Right forelimb (tissue), 1 donor: ENCODE data around the gene TMEM170A.
A peak's percentile ranks its signal among the peaks of the same experiment; 100 is the strongest.

Experiments used
- DNase-seq: peaks from one replicate; pipeline ENCODE4 v3.0.0-alpha.2; 2018

Gene TMEM170A, protein sequence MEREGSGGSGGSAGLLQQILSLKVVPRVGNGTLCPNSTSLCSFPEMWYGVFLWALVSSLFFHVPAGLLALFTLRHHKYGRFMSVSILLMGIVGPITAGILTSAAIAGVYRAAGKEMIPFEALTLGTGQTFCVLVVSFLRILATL

DNA sequence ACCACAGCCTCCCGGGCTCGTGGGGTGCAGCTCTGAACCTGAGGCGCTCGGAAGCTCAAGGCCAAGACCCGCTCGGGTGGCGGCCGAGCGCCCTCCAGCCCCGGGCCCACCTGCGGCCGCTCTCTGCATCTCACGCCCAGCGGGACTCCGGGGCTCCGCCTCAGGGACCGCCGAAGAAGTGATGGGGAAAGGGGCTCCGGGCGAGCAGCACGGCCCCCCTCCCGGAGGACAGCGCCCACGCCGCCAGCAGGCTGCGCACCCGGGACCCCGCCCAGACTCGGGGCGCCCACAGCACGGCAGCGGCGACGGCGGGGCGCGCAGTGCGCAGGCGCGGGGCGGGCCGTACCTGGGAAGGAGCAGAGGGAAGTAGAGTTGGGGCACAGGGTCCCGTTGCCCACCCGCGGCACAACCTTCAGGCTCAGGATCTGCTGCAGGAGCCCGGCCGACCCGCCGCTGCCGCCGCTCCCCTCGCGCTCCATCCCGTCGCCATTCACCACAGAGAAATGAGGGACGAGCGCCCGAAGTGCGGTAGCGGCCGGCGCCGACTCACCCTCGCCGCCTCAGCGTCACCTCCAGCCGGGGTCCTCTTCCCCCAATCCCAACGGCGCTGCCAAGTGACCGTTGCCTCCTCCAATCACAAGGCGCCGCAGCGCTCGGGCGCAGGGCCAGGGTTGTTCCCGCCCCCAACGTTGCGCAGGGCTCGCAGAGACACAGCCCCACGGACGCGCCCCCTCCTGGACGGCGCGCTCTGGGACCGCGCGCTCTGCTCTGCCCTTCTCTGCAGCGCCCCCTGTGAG, at the start of gene TMEM170A:
Gene TMEM170A, minus strand, starts transcription at position 568 of the 797 bp plus-strand sequence. Its CDS starts 89 bp downstream, at position 479.
- DNase-seq: peak; percentile 100

DNA sequence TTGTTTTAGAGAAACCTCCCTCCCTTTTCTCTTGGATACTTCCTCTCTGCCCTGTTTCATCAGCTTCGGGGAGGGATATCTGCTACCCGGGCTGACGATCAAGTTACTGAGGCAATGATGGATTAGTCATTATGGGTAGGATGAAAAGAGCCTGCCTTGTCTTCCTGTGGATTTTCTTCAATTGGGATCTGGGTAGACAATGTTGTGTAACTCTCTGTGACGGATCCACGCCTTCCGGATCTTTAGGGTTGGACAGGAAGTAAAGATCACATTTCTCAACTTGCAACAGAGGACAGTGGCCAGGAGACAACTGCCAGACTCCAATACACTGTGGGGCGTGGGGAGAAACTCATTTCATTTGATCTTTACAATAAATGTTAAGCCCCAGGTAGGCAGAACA, 42.1 kb upstream of the TMEM170A start:
- no peak for DNase-seq

DNA sequence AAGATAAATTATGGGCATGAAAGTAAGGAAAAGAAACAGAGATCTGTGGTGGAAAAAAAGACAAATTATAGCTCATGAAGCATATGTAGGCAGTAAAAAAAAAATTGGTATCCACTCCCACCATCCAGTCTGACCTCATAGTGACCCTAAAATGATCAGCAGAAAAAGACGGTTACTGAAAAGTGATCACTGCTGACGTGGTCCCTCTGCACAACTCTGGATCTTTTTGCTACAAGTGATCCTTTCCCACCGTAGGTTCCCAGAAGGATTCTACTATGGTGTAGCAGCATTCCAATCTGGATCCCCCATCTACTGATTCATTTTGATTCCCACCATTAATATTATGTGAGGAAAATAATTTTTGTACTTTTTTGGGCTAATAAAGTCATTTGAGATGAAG, 41.6 kb upstream of the TMEM170A start:
- DNase-seq: no peak

DNA sequence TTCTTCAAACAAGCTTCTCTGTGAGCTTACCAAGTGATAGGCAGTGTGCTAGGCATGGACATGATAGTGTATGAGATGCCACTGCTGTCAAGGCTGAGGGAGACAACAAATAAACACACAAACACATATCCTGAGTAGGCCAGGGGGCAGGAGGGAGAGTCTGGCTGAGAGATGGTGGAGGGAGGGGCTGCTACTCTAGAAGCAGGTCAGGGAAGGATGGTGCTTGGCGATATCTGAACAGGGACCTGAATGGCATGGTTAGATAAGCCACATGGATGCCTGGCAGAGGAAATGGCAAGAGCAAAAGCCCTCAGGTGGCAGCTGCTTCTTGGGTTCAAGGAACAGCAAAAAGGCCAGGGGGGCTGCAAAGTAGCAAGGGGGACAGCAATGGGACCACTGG, 39.3 kb upstream of the TMEM170A start:
- DNase-seq: no peak

DNA sequence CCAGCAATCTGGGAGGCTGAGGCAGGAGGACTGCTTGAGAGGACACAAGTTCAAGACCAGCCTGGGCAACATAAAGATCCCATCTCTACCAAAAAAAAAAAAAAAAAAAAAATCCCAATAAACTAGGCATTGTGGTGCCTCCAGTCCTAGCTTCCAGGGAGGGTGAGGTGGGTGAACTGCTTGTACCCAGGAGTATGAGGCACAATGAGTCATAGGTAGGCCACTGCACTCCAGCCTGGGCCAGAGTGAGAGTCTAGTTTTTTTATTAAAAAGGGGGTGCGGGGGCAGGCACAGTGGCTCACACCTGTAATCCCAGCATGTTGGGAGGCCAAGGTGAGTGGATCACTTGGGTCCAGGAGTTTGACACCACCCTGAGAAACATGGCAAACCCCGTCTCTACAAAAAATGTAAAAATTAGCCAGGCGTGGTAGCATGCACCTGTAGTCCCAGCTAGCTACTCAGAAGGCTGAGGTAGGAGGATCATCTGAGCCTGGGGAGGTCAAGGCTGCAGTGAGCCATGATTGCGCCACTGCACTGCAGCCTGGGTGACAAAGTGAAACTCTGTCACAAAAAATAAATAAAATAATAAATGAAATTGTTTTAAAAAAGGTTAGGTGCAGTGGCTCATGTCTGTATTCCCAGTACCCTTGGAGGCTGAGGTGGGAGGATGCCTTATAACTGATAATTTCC, 38.6 kb upstream of the TMEM170A start:
- DNase-seq: no peak

- DNase-seq: peak; percentile 61
Measured at GRCh38 chr16:75501820-75502219, 37.3 kb upstream of the TMEM170A start.

GRCh38 chr16:75501359-75501758, 36.9 kb upstream of the TMEM170A start:
- no peak for DNase-seq

- peak; percentile 81 for DNase-seq
Measured at GRCh38 chr16:75498605-75499322, 34.3 kb upstream of the TMEM170A start.

GRCh38 chr16:75497558-75497957, 33.1 kb upstream of the TMEM170A start:
- DNase-seq: no peak

- peak; percentile 77 for DNase-seq
Measured at GRCh38 chr16:75495076-75495674, 30.7 kb upstream of the TMEM170A start, which contains the start of gene CHST6. Gene CHST6, minus strand, starts transcription at chr16:75495441. Its CDS starts 15,613 bp downstream, at chr16:75479828.

- peak; percentile 64 for DNase-seq
Measured at GRCh38 chr16:75494661-75495075, 30.2 kb upstream of the TMEM170A start.

DNA sequence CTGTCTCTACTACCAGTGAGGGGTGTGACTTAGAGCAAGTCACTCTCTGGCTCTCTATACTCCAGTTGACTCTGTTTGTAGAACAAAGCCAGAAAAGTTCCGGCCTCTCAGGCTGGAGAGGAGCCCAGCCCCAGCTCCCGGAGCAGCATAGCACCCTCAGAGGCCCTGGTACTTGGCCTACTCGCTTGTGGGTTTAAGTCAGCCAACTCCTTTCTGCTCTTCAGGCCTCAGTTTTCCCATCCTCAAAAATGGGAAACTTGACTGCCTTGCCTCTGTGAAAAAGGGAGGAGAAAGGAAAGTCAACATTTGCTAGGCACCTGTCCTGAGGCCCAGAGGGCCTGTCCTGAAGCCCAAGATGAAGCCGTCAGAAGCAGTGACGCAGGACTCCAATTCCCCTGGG, 29.7 kb upstream of the TMEM170A start:
- DNase-seq: no peak

DNA sequence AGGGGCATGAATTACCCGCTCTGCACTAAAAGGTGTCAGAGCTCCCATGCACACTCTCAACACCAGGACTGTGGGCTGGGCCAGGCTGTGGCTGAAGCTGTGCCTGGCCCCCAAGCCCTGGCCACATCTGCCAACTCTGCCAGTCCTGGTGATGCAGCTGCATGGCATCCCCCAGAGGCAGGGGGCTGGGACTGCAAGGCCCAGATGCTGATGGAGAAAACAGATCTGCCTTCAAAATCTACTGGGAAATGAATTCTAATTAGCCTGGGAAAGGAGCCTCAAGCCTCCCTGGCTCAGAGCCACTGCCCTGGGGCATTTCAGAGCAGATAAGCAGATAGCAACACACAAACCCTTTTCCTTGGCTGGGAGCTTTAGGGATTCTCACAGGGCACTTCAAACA, 27.4 kb upstream of the TMEM170A start:
- DNase-seq: no peak

GRCh38 chr16:75488322-75488721, 23.8 kb upstream of the TMEM170A start:
- no peak for DNase-seq

DNA sequence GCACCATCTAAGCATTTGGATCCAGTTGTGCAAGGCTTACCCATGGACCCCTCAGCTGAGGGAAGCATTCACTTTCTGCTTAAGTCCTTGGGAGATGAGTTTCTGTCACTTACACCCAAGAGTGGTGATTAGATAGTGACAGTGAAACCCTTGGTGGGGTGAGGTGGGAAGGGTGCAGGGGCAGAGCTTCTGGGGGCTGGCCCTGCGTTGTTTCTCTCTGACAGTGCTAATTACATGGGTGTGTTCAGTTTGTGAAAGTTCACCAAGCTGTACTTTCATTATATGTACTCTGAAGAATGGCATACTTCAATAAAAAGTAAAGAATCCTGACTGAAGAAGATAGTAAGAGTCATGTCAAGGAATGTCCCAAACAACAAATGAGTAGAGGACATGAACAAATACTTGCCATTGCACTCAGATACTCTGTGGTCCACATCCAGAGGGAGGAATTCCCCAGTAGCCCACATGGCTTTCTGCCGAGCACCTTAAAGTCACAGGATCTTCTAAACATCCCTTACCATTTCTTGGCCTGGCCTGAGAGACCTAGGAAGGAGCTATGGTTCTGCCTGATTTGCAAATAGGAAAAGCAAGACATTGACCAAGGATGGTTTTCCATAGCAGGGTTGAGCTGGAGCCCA, 22.3 kb upstream of the TMEM170A start:
- DNase-seq: no peak

GRCh38 chr16:75486014-75486675, 21.7 kb upstream of the TMEM170A start:
- DNase-seq: no peak

- DNase-seq: no peak
Measured at GRCh38 chr16:75485230-75486013, 20.9 kb upstream of the TMEM170A start.

GRCh38 chr16:75483222-75483621, 18.7 kb upstream of the TMEM170A start:
- DNase-seq: no peak

- no peak for DNase-seq
Measured at GRCh38 chr16:75482434-75483205, 18.1 kb upstream of the TMEM170A start.

GRCh38 chr16:75481475-75481874, 17.0 kb upstream of the TMEM170A start:
- no peak for DNase-seq
